Measurements from ENCODE around the gene ZNF8.
"Not testable (repeated sequence)": the region's sequence is repeated elsewhere in the genome, so short reads cannot be mapped to it uniquely, and the experiment has no call there.

Gene ZNF8

GRCh38 chr19:58296104-58296503, 17.3 kb downstream of the ZNF8 start:
- no peak for DNase-seq (ENCODE audit: low spot score)

DNA sequence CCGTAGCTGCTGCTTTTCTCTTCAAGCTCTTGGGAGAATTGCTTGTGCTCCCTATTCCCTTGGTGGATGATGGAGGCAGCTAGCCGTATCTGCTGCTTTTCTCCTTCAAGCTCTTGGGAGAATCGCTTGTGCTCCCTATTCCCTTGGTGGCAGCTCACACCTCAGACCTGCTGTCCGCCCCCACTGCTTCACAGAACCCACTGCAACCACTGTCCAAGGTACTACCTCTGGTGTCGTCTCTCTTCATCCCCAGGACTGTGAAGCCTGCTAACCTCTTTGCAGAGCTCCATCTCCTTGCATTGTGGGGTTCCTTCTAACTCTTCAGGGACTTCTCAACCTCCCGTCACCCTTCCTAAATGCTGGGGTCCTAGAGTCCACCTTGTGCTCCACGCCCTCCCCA, 21.9 kb downstream of the ZNF8 start:
- no peak for DNase-seq (ENCODE audit: low spot score)

- DNase-seq (ENCODE audit: low spot score) = no peak
These were observed 25.5 kb downstream of the ZNF8 start for GRCh38 chr19:58304255-58304654.

DNA sequence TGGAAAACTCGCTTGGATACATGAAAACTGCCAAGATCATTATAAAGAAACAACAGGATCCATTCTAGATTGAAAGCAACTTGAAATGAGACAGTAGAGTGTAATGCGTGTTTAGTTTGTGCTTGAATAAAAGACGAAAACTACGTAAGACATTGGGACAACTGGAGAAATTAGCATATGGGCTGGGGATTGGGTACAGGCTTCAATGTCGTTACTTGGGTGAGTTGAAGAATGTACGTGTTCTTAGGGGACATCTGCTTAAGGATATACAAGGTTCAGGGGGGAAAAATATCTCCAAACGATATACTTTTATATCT, 26.0 kb downstream of the ZNF8 start:
- DNase-seq (ENCODE audit: low spot score) = no peak

- peak; percentile 96 for DNase-seq (ENCODE audit: low spot score)
These were observed 26.5 kb downstream of the ZNF8 start, which contains the start of gene ERVK3-1 for GRCh38 chr19:58305065-58305931. TSS of gene ERVK3-1 (plus strand) at chr19:58305377. CDS start at chr19:58312169, 6,792 bp downstream.

- no peak for DNase-seq (ENCODE audit: low spot score)
These were observed 27.2 kb downstream of the ZNF8 start for GRCh38 chr19:58305932-58306323.

DNA sequence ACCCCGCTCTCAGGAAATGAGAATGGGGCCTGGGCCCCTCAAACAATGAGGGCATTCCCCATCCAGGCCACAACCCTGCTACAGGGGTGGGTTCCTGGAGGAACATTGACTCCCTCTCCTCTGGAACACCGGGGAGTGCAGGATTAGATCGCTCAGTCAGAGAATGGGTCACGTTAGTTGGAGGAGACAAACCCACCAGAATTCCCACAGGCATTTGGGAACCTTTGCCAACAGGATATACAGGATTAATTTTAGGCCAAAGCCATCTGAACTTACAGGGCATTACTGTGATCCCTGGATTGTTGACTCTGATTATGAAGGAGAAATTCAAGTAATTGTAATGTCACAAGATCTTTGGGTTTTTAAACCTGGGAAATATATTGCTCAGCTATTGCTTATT, 29.0 kb downstream of the ZNF8 start:
- no peak for DNase-seq (ENCODE audit: low spot score)

DNA sequence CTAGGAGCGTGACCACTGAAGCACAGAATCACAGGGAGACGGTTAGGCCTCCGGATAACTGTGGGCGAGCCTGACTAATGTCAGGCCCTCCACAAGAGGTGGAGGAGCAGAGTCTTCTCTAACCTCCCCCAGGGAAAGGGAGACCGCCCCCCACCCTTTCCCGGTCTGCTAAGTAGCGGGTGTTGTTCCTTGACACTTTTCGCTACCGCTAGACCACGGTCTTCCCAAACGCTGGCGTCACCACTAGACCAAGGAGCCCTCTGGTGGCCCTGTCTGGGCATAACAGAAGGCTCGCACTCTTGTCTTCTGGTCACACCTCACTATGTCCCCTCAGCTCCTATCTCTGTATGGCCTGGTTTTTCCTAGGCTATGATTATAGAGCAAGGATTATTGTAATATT, 31.9 kb downstream of the ZNF8 start:
- DNase-seq (ENCODE audit: low spot score) = not testable (repeated sequence)

- no peak for DNase-seq (ENCODE audit: low spot score)
These were observed 32.6 kb downstream of the ZNF8 start for GRCh38 chr19:58311345-58311865.

- DNase-seq (ENCODE audit: low spot score) = no peak
These were observed 36.8 kb downstream of the ZNF8 start for GRCh38 chr19:58315580-58315979.

DNA sequence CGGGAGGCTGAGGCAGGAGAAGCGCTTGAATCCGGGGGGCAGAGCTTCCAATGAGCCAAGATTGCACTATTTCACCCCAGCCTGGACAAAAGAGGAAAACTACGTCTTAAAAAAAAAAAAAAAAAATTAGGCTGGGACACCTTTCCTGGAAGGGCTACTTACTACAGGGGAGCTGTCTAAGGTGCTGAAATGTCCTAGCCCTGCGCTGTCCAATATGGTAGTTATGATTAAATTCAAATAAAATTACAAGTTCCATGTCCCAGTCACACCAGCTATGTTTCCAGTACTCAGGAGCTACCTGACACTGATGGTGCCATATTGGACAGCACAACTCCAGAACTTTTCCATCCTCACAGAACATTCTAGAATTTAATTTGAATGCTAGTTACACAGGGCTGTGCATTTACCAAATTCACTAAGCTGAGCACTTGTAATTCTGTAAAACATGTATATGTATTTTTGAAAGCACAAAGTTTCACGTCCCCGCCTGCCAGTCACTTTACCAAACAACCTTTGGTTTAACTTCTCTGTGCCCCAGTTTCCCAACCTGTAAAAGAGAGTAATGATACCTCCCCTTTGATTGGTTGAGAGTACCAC, 38.8 kb downstream of the ZNF8 start:
- no peak for DNase-seq (ENCODE audit: low spot score)

DNA sequence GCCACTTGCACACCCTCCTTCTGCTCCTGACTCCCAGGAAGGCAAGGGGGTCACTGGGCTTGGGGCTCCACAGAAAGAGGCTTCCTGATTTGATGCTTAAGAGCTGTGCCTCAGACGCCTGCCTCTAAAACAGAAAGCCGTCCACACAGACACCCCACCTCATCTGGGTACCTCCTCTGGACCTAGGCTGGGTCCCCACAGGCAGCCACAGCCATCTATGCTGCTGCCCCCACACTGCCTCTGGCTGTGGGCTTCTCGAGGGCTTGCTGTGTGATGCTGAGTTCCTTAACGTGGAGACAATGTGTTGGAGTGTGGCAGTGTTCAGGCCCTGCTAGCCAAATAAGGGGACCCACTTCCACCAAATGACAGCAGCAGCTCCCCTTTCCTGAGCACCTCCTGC, 39.5 kb downstream of the ZNF8 start:
- DNase-seq (ENCODE audit: low spot score) = no peak

DNA sequence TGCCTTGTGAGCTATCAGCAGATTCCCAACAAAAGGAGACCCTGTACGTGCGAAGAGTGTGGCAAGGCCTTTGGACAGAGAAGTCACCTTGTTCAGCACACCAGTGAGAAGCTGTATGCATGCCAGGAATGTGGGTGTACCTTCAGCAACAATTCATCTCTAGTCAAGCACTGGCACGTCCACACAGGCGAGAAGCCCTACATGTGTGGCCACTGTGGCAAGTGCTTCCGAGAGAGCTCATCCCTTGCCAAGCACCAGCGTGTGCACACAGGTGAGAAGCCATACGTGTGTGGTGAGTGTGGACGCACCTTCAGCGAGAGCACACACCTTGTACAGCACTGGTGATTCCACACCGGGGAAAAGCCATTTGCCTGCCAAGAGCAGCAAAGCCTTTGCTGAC, 40.5 kb downstream of the ZNF8 start:
- no peak for DNase-seq (ENCODE audit: low spot score)

GRCh38 chr19:58325311-58326022, 46.7 kb downstream of the ZNF8 start:
- DNase-seq (ENCODE audit: low spot score) = no peak

GRCh38 chr19:58326501-58326913, 47.8 kb downstream of the ZNF8 start:
- no peak for DNase-seq (ENCODE audit: low spot score)

- DNase-seq (ENCODE audit: low spot score) = peak; percentile 96
These were observed 48.4 kb downstream of the ZNF8 start, which contains the start of gene ZSCAN22 for GRCh38 chr19:58326914-58327726. TSS of gene ZSCAN22 (plus strand) at chr19:58326994. CDS start at chr19:58334803, 7,809 bp downstream.

GRCh38 chr19:58328999-58329398, 50.2 kb downstream of the ZNF8 start:
- peak; percentile 44 for DNase-seq (ENCODE audit: low spot score)

DNA sequence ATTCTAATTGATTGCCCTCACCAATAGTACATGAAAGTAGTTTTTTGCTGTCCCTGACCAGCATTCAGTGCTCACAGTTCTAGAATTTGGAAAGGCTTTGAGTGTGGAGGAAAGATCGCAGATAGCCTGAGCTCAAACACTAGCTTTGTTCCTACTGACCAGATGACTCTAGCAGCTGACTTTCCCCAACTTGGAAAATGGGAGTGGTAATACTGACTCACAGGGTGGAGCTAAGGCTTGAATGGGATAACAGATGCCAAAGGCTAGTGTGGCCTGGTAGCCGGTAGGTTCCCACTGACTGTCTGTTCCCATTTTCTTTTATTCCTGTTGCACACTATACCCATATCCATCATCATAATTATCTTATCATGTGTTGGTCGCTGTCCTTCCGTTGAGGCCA, 51.7 kb downstream of the ZNF8 start:
- no peak for DNase-seq (ENCODE audit: low spot score)

GRCh38 chr19:58332697-58333096, 53.9 kb downstream of the ZNF8 start:
- no peak for DNase-seq (ENCODE audit: low spot score)

- DNase-seq (ENCODE audit: low spot score) = no peak
These were observed 56.0 kb downstream of the ZNF8 start for GRCh38 chr19:58334691-58335249.

- no peak for DNase-seq (ENCODE audit: low spot score)
These were observed 56.9 kb downstream of the ZNF8 start for GRCh38 chr19:58335630-58336029.

- DNase-seq (ENCODE audit: low spot score) = no peak
These were observed 57.5 kb downstream of the ZNF8 start for GRCh38 chr19:58336216-58336615.
